ENCODE results near the gene SMYD4. TPM values are rescaled to one million over a fixed set of nuclear protein-coding genes. Genes with fewer than 3 reads are reported as not detected.
"Not testable (repeated sequence)": the region's sequence is repeated elsewhere in the genome, so short reads cannot be mapped to it uniquely, and the experiment has no call there.

The SMYD4 gene
- polyA plus RNA-seq, 1 experiment = 4.5 TPM

GRCh38 chr17:1800712-1801111, 29.0 kb downstream of the SMYD4 start:
- CTCF ChIA-PET = interaction anchor here (1.9 kb wide), 1 partner anchor 11 kb away, joined by 6 read pairs; no protein-coding TSS in a partner anchor
- no peak overlapping the region for H3K4me3 ChIP-seq (ENCODE audit: low read depth, low read length)
- TF ChIP-seq, protein P1, sequence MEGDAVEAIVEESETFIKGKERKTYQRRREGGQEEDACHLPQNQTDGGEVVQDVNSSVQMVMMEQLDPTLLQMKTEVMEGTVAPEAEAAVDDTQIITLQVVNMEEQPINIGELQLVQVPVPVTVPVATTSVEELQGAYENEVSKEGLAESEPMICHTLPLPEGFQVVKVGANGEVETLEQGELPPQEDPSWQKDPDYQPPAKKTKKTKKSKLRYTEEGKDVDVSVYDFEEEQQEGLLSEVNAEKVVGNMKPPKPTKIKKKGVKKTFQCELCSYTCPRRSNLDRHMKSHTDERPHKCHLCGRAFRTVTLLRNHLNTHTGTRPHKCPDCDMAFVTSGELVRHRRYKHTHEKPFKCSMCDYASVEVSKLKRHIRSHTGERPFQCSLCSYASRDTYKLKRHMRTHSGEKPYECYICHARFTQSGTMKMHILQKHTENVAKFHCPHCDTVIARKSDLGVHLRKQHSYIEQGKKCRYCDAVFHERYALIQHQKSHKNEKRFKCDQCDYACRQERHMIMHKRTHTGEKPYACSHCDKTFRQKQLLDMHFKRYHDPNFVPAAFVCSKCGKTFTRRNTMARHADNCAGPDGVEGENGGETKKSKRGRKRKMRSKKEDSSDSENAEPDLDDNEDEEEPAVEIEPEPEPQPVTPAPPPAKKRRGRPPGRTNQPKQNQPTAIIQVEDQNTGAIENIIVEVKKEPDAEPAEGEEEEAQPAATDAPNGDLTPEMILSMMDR (IDR thresholded peaks at IDR 0.05; ENCODE audit: insufficient read depth, low read depth, low read length) = no peak
- DNase-seq (ENCODE audit: low read depth) = no peak
- H3K27me3 ChIP-seq (ENCODE audit: control insufficient read depth, insufficient read depth, low read length) = no peaks in the 10 kb centered on the region
- POLR2A ChIA-PET = no interaction called here
- peaks cover 6% of the 10 kb centered on the region; the same call in 1 of the 2 replicates for H3K36me3 ChIP-seq (ENCODE audit: control insufficient read depth, insufficient read depth, low read length)

GRCh38 chr17:1800240-1800639, 29.5 kb downstream of the SMYD4 start:
- ChIA-PET CTCF (interaction anchor here (1.9 kb wide), 1 partner anchor 10 kb away, joined by 6 read pairs; no protein-coding TSS in a partner anchor), POLR2A (no interaction called here)
- Histone ChIP-seq H3K27me3 (ENCODE audit: control insufficient read depth, insufficient read depth, low read length) (no peaks in the 10 kb centered on the region), H3K4me3 (ENCODE audit: low read depth, low read length) (no peak overlapping the region), H3K36me3 (ENCODE audit: control insufficient read depth, insufficient read depth, low read length) (peaks cover 6% of the 10 kb centered on the region; the same call in 1 of the 2 replicates)
- DNase-seq (ENCODE audit: low read depth) = no peak
- TF ChIP-seq, protein P1 (IDR thresholded peaks at IDR 0.05; ENCODE audit: insufficient read depth, low read depth, low read length) = no peak

DNA sequence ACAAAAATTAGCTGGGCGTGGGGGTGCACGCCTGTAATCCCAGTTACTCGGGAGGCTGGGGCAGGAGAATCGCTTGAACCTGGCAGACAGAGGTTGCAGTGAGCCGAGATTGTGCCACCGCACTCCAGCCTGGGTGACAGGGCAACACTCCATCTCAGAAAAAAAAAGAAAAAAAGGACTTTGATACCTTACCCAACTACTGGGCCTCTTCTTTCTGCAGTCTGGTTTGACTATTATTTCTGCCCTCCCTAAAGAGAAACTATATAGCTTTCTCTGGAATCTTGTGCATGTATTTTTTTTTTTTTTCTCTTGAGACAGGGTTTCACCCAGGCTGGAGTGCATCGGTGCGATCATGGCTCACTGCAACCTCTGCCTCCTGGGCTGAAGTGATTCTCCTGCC, 31.9 kb downstream of the SMYD4 start:
- H3K27me3 ChIP-seq (ENCODE audit: control insufficient read depth, insufficient read depth, low read length); H3K36me3 ChIP-seq (ENCODE audit: control insufficient read depth, insufficient read depth, low read length); POLR2A ChIA-PET; DNase-seq (ENCODE audit: low read depth); H3K4me3 ChIP-seq (ENCODE audit: low read depth, low read length): not testable (repeated sequence)
- CTCF ChIA-PET = interaction anchor here (0.6 to 1.6 kb wide), 2 partner anchors 14 to 31 kb away, joined by 4 read pairs; no protein-coding TSS in a partner anchor

DNA sequence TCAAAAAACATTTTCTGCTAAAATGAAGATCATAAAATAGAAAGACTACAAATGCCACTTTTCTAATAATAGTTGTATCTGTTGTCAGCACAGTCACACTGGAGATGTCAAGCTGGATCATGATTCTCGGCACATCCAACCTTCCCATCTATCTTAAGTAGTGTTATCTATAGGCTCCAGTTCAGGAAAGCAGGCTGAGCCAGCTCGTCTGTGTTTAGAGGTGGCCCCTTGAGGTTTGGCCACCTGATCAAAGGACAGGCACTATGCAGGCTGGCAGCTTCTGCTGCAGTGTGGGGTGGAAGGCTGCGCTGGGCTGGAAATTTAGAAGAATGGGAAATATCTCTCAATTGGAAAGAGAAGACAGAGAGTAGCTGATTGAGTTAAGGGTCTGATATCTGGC, 32.4 kb downstream of the SMYD4 start:
- ChIA-PET CTCF (interaction anchor here (0.6 to 1.6 kb wide), 2 partner anchors 14 to 31 kb away, joined by 4 read pairs; no protein-coding TSS in a partner anchor), POLR2A (no interaction called here)
- TF ChIP-seq, protein P1 (IDR thresholded peaks at IDR 0.05; ENCODE audit: insufficient read depth, low read depth, low read length) = no peak
- no peaks in the 10 kb centered on the region for H3K27me3 ChIP-seq (ENCODE audit: control insufficient read depth, insufficient read depth, low read length)
- no peak for DNase-seq (ENCODE audit: low read depth)
- peaks cover 6% of the 10 kb centered on the region; the same call in 1 of the 2 replicates for H3K36me3 ChIP-seq (ENCODE audit: control insufficient read depth, insufficient read depth, low read length)
- no peak overlapping the region for H3K4me3 ChIP-seq (ENCODE audit: low read depth, low read length)

DNA sequence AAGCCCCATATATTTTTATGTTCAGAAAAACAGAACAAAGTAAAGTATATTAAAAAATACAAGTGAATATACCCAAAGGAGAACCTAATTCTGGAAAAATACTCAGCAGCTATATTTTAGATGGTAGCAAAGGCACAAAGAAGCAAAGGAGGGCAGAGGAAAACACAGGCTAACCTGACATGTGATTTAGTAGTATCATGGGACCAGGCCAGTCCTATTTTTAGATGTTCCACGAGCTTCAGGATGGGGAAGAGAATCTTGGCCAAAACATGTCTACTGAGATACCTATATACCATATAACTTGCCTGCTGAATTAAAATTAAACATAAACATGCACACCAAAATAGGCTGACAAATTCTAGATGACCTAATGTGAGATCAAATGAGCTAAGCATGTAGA, 32.9 kb downstream of the SMYD4 start:
- TF ChIP-seq, protein P1 (IDR thresholded peaks at IDR 0.05; ENCODE audit: insufficient read depth, low read depth, low read length) = no peak
- H3K36me3 ChIP-seq (ENCODE audit: control insufficient read depth, insufficient read depth, low read length) = peaks cover 6% of the 10 kb centered on the region; the same call in 1 of the 2 replicates
- POLR2A ChIA-PET = no interaction called here
- CTCF ChIA-PET = interaction anchor here (1.6 kb wide), 1 partner anchor 13 kb away, joined by 4 read pairs; no protein-coding TSS in a partner anchor
- no peak overlapping the region for H3K4me3 ChIP-seq (ENCODE audit: low read depth, low read length)
- H3K27me3 ChIP-seq (ENCODE audit: control insufficient read depth, insufficient read depth, low read length) = no peaks in the 10 kb centered on the region
- no peak for DNase-seq (ENCODE audit: low read depth)

DNA sequence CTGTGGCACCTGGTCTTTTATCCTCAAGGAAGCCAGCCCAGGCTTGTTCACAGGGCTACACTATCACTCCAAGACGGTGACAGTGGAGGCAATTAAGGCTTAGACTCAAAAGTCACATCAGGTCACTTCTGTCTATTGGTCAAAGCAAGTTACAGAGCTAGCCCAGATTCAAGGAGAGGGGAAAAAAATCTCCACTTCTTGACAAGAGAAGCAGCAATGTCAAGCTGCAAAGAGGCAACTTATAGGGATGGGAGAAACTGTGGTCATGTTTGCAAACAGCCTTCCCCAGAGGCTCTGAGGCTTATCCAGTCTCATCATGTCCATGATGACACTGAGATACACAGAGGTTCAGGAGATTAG, 36.3 kb downstream of the SMYD4 start:
- no peak for DNase-seq (ENCODE audit: low read depth)
- TF ChIP-seq, protein P1 (IDR thresholded peaks at IDR 0.05; ENCODE audit: insufficient read depth, low read depth, low read length) = no peak
- POLR2A ChIA-PET = interaction anchor here (0.7 kb wide), 1 partner anchor 77 kb away, joined by 3 read pairs; no protein-coding TSS in a partner anchor

More for the DNA sequence above, 36.3 kb downstream of the SMYD4 start:
- CTCF ChIA-PET = interaction anchor here (0.7 to 1.3 kb wide), 2 partner anchors 9 to 72 kb away, joined by 3 to 5 read pairs; no protein-coding TSS in a partner anchor
- Histone ChIP-seq H3K4me3 (ENCODE audit: low read depth, low read length) (no peak overlapping the region), H3K36me3 (ENCODE audit: control insufficient read depth, insufficient read depth, low read length) (no peaks in the 10 kb centered on the region), H3K27me3 (ENCODE audit: control insufficient read depth, insufficient read depth, low read length) (no peaks in the 10 kb centered on the region)

Data from BJ (cell line).